ENCODE data around the gene MMAB. TPM values are rescaled to one million over a fixed set of nuclear protein-coding genes. Genes with fewer than 3 reads are reported as not detected.

Gene MMAB
- total and polyA plus RNA-seq, 2 donors (not counting 1 experiment from before 2014, with no cell fraction given): 36.8 to 56.1 TPM

GRCh38 chr12:109558374-109559199 is 14.7 kb downstream of the MMAB start:
- no peak overlapping the region for H3K27ac ChIP-seq (ENCODE audit: insufficient read depth, low read length)
- H4K20me1 ChIP-seq (ENCODE audit: control insufficient read depth, extremely low read depth, insufficient read depth, low read length): no peaks in the 10 kb centered on the region
- no peaks in the 10 kb centered on the region for H3K9me3 ChIP-seq (ENCODE audit: control insufficient read depth, insufficient read depth, low read depth, low read length)
- no peaks in the 10 kb centered on the region for H3K36me3 ChIP-seq (ENCODE audit: control insufficient read depth, insufficient read depth, low read length)
- peaks cover 4% of the 10 kb centered on the region for H3K27me3 ChIP-seq (ENCODE audit: control insufficient read depth, insufficient read depth, low read length)
- no peak overlapping the region for H3K9ac ChIP-seq (ENCODE audit: insufficient read depth, low read length)
- no peak for TF ChIP-seq CTCF (conservative IDR thresholded peaks at IDR 0.05 in 1 of 2, IDR thresholded peaks at IDR 0.05 in 1 of 2; ENCODE audit: low read depth in 1 of 2, low read length in 2 of 2)
- no peak for TF ChIP-seq EZH2 (IDR thresholded peaks at IDR 0.05; ENCODE audit: low read length, missing control alignments)
- H3K4me1 ChIP-seq (ENCODE audit: control insufficient read depth, extremely low read depth, insufficient read depth, low read length): no peaks in the 10 kb centered on the region
- DNase-seq (ENCODE audit: low read depth in 2 of 2): no peak
- no peak overlapping the region for H3K4me2 ChIP-seq (ENCODE audit: extremely low read depth, insufficient read depth, low read length)
- H3K4me3 ChIP-seq (replicated peaks in 1 of 4; ENCODE audit: control extremely low read depth in 1 of 4, insufficient read depth in 1 of 4, low read depth in 3 of 4, low read length in 4 of 4): no peak overlapping the region
- no peak overlapping the region for H2AFZ ChIP-seq (ENCODE audit: low read length)
- no peaks in the 10 kb centered on the region for H3K79me2 ChIP-seq (ENCODE audit: control insufficient read depth, insufficient read depth, low read length)

- no peak for TF ChIP-seq CTCF (conservative IDR thresholded peaks at IDR 0.05 in 1 of 2, IDR thresholded peaks at IDR 0.05 in 1 of 2; ENCODE audit: low read depth in 1 of 2, low read length in 2 of 2)
- Histone ChIP-seq H3K4me2 (ENCODE audit: extremely low read depth, insufficient read depth, low read length) (no peak overlapping the region), H3K79me2 (ENCODE audit: control insufficient read depth, insufficient read depth, low read length) (no peaks in the 10 kb centered on the region), H3K27me3 (ENCODE audit: control insufficient read depth, insufficient read depth, low read length) (peaks cover 9% of the 10 kb centered on the region), H3K9me3 (ENCODE audit: control insufficient read depth, insufficient read depth, low read depth, low read length) (no peaks in the 10 kb centered on the region), H4K20me1 (ENCODE audit: control insufficient read depth, extremely low read depth, insufficient read depth, low read length) (no peaks in the 10 kb centered on the region), H3K36me3 (ENCODE audit: control insufficient read depth, insufficient read depth, low read length) (no peaks in the 10 kb centered on the region), H3K9ac (ENCODE audit: insufficient read depth, low read length) (no peak overlapping the region), H2AFZ (ENCODE audit: low read length) (no peak overlapping the region), H3K4me3 (replicated peaks in 1 of 4; ENCODE audit: control extremely low read depth in 1 of 4, insufficient read depth in 1 of 4, low read depth in 3 of 4, low read length in 4 of 4) (no peak overlapping the region), H3K27ac (ENCODE audit: insufficient read depth, low read length) (no peak overlapping the region), H3K4me1 (ENCODE audit: control insufficient read depth, extremely low read depth, insufficient read depth, low read length) (no peaks in the 10 kb centered on the region)
- DNase-seq (ENCODE audit: low read depth in 2 of 2): no peak
These were observed 15.5 kb downstream of the MMAB start for GRCh38 chr12:109557805-109558204.

- Histone ChIP-seq H3K4me1 (ENCODE audit: control insufficient read depth, extremely low read depth, insufficient read depth, low read length) (no peaks in the 10 kb centered on the region), H3K4me2 (ENCODE audit: extremely low read depth, insufficient read depth, low read length) (no peak overlapping the region), H2AFZ (ENCODE audit: low read length) (no peak overlapping the region), H3K79me2 (ENCODE audit: control insufficient read depth, insufficient read depth, low read length) (no peaks in the 10 kb centered on the region), H3K27me3 (ENCODE audit: control insufficient read depth, insufficient read depth, low read length) (peaks cover 14% of the 10 kb centered on the region), H4K20me1 (ENCODE audit: control insufficient read depth, extremely low read depth, insufficient read depth, low read length) (no peaks in the 10 kb centered on the region), H3K36me3 (ENCODE audit: control insufficient read depth, insufficient read depth, low read length) (no peaks in the 10 kb centered on the region), H3K4me3 (replicated peaks in 1 of 4; ENCODE audit: control extremely low read depth in 1 of 4, insufficient read depth in 1 of 4, low read depth in 3 of 4, low read length in 4 of 4) (no peak overlapping the region), H3K9me3 (ENCODE audit: control insufficient read depth, insufficient read depth, low read depth, low read length) (no peaks in the 10 kb centered on the region), H3K9ac (ENCODE audit: insufficient read depth, low read length) (no peak overlapping the region), H3K27ac (ENCODE audit: insufficient read depth, low read length) (no peak overlapping the region)
- no peak for DNase-seq (ENCODE audit: low read depth in 2 of 2)
- TF ChIP-seq CTCF (conservative IDR thresholded peaks at IDR 0.05 in 1 of 2, IDR thresholded peaks at IDR 0.05 in 1 of 2; ENCODE audit: low read depth in 1 of 2, low read length in 2 of 2) (no peak), EZH2 (IDR thresholded peaks at IDR 0.05; ENCODE audit: low read length, missing control alignments) (no peak)
These were observed 16.1 kb downstream of the MMAB start for GRCh38 chr12:109557200-109557599.

All from fibroblast of lung (primary cell).